Chondrocyte (in vitro differentiated cells): ENCODE data around the gene EPN1. TPM values are rescaled to one million over a fixed set of nuclear protein-coding genes. Genes with fewer than 3 reads are reported as not detected.

Experiments
- DNase-seq: peaks from one replicate; pipeline ENCODE4 v3.0.0; 2021; ENCODE audit warnings: mixed read lengths, low spot score
- H3K27ac Mint-ChIP-seq: one replicate; pipeline ENCODE4 v1.8.0; 2021; ENCODE audit warnings: mild to moderate bottlenecking, moderate library complexity, mixed read lengths; ENCODE audit not compliant: unreplicated experiment
- H3K27me3 Mint-ChIP-seq: 2 replicates; pipeline ENCODE4 v1.8.0; 2021; ENCODE audit warnings: low read depth, mixed read lengths
- H3K36me3 Mint-ChIP-seq: 2 replicates; pipeline ENCODE4 v1.8.0; 2021; ENCODE audit warnings: low read depth, mixed read lengths
- H3K4me1 Mint-ChIP-seq: 2 replicates; pipeline ENCODE4 v1.8.0; 2021; ENCODE audit warnings: low read depth, mild to moderate bottlenecking, mixed read lengths
- H3K4me3 Mint-ChIP-seq: one replicate; pipeline ENCODE4 v1.8.0; 2021; ENCODE audit warnings: mild to moderate bottlenecking, moderate library complexity, mixed read lengths; ENCODE audit not compliant: unreplicated experiment
- H3K9me3 Mint-ChIP-seq: 2 replicates; pipeline ENCODE4 v1.8.0; 2021; ENCODE audit warnings: low read depth, mixed read lengths
- total RNA-seq: library from RNA; stranded (reverse); gene quantifications from 3 replicates; pipeline ENCODE4 v1.2.1, GENCODE V29; 2021
- TF ChIP-seq, protein P1 (sequence below): fragments of 200-600 bp; sonication (generic); IDR thresholded peaks from 2 replicates; pipeline ENCODE4 v1.5.0; 2021; ENCODE audit warnings: antibody characterized with exemption, mild to moderate bottlenecking, moderate library complexity

EPN1 gene
- total RNA-seq, 1 donor from 2014 or later: 124 TPM

DNA sequence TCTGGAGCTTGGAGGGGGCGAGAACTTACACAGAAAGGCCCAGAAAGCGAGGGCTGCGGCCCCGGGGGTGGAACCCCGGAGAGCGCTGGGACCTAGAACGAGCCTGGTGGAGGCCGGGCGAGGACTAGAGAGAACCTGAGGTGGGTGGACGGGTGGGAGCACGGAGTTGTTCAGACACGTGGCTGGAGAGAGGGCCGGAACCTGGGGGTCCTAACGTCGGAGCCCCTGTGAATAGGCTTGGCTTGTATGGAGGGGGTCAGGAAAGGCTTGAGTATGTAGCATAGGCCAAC lies 31.2 kb upstream of the EPN1 start:
- H3K27me3 Mint-ChIP-seq: no peaks in the 10 kb centered on the region
- DNase-seq: no peak
- peaks cover 6% of the 10 kb centered on the region for H3K36me3 Mint-ChIP-seq
- H3K4me3 Mint-ChIP-seq: peak overlapping the region; percentile 84
- peaks cover 58% of the 10 kb centered on the region for H3K4me1 Mint-ChIP-seq
- peak overlapping the region; percentile 90 for H3K27ac Mint-ChIP-seq
- TF ChIP-seq, protein P1, sequence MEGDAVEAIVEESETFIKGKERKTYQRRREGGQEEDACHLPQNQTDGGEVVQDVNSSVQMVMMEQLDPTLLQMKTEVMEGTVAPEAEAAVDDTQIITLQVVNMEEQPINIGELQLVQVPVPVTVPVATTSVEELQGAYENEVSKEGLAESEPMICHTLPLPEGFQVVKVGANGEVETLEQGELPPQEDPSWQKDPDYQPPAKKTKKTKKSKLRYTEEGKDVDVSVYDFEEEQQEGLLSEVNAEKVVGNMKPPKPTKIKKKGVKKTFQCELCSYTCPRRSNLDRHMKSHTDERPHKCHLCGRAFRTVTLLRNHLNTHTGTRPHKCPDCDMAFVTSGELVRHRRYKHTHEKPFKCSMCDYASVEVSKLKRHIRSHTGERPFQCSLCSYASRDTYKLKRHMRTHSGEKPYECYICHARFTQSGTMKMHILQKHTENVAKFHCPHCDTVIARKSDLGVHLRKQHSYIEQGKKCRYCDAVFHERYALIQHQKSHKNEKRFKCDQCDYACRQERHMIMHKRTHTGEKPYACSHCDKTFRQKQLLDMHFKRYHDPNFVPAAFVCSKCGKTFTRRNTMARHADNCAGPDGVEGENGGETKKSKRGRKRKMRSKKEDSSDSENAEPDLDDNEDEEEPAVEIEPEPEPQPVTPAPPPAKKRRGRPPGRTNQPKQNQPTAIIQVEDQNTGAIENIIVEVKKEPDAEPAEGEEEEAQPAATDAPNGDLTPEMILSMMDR: no peak
- no peaks in the 10 kb centered on the region for H3K9me3 Mint-ChIP-seq

DNA sequence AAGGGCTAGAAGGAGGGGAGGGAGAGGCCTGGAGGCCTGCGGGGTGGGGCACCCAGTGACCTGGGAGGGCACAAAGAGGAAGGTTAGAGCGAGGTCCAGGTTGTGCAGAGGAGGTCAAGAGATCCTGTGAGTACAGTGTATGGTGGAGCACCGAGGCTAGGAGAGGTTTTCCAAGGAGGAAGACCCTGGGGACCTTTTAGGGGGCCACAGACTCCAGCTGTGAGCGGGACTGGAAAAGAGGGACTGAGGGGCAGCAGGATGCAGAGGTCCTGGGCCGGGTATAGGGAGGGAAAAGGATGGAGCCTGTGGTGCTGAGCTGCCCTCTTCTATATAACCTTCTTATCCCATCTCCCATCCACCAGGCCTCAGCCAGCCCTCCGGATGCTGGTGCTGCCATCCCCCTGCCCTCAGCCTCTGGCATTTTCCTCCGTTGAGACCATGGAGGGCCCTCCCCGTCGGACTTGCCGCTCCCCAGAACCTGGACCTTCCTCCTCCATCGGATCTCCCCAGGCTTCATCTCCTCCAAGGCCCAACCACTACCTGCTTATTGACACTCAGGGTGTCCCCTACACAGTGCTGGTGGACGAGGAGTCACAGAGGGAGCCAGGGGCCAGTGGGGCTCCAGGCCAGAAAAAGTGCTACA lies 30.7 kb upstream of the EPN1 start:
- Mint-ChIP-seq H3K9me3 (no peaks in the 10 kb centered on the region), H3K4me3 (peak overlapping the region; percentile 84), H3K36me3 (peaks cover 5% of the 10 kb centered on the region), H3K27me3 (no peaks in the 10 kb centered on the region), H3K27ac (peak overlapping the region; percentile 90), H3K4me1 (peaks cover 58% of the 10 kb centered on the region)
- no peak for DNase-seq
- TF ChIP-seq, protein P1: no peak

DNA sequence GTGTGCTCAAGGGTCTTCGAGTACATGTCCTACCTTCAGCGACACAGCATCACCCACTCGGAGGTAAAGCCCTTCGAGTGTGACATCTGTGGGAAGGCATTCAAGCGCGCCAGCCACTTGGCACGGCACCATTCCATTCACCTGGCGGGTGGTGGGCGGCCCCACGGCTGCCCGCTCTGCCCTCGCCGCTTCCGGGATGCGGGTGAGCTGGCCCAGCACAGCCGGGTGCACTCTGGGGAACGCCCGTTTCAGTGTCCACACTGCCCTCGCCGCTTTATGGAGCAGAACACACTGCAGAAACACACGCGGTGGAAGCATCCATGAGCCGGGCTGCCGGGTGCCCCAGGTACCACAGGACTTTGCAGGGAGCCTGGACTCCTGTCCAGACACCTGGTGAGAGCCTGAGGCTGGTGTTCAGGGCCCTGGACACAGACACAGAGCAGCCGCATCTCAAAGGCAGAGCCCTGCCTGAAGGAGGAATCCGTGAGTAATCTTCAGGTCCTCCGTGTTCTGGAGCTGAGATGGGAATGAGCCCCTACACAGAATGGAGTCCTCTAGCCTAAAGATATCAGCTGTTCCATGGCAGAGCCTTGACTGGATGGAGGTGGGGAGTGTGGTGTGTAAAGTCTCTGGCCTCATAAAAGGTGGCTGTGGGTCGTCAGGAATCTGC lies 30.0 kb upstream of the EPN1 start:
- peak overlapping the region; percentile 90 for H3K27ac Mint-ChIP-seq
- H3K4me3 Mint-ChIP-seq: peak overlapping the region; percentile 84
- H3K36me3 Mint-ChIP-seq: peaks cover 5% of the 10 kb centered on the region
- TF ChIP-seq, protein P1: no peak
- DNase-seq: no peak
- no peaks in the 10 kb centered on the region for H3K9me3 Mint-ChIP-seq
- H3K4me1 Mint-ChIP-seq: peaks cover 58% of the 10 kb centered on the region
- H3K27me3 Mint-ChIP-seq: no peaks in the 10 kb centered on the region

DNA sequence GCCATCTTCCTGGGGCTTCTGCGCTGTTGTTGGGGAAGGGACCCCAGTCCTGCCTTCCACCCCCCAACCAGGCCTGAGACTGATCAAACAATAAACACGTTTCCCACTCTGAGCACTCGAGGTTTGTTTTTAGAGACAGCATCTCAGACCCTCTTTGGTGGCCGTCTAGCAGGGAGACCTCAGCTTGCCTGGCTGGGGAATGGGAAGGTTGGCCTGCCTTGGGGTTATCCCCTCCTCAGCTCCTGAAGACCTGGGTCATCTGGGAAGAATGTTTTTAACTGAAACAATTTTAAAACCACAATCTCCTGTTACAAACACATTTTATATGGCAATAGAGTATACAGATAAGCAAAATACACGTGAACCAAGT lies 29.5 kb upstream of the EPN1 start:
- Mint-ChIP-seq H3K9me3 (no peaks in the 10 kb centered on the region), H3K4me3 (peak overlapping the region; percentile 4), H3K27me3 (no peaks in the 10 kb centered on the region), H3K27ac (no peak overlapping the region), H3K4me1 (peaks cover 58% of the 10 kb centered on the region), H3K36me3 (peaks cover 5% of the 10 kb centered on the region)
- DNase-seq: no peak
- TF ChIP-seq, protein P1: no peak

DNA sequence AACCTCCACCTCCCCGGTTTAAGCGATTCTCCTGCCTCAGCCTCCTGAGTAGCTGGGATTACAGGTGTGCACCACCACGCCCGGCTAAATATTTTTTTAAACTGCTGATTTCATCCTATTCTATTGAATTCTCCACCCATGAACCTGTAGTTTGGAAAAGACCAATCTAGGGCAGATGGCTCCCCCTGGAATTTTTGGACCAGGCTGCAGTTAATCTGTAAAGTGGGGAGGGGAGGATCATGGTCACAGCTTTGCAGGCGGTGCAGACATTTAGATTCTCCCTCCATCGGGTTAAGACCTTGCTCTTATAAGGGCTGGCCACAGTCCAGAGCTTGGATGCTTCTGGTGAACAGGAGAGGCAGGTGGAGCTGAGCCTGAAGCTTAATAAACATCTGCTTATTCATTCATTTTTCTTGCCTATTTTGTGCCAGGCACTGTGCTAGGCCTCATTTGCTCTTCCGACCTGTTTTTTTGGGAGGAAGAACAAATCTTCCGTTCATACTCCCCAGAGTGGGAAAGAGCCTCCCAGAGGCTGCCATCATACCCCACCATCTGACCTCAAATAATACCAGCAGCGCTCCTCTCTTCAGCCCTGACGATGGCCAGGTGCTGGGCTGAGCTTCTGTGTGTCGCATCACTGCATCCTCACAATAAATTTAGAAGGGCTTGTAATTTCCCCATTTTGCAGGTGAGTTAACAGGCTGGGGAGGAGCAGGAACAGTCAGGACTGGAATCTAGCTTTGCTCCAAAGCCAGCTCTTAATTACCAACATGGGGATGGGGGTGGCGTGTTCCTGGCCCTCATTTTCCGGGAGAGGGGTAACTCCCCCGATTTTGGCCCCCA lies 27.9 kb upstream of the EPN1 start:
- peaks cover 58% of the 10 kb centered on the region for H3K4me1 Mint-ChIP-seq
- no peak for DNase-seq
- TF ChIP-seq, protein P1: no peak
- no peaks in the 10 kb centered on the region for H3K9me3 Mint-ChIP-seq
- no peaks in the 10 kb centered on the region for H3K27me3 Mint-ChIP-seq
- peaks cover 8% of the 10 kb centered on the region for H3K36me3 Mint-ChIP-seq
- peak overlapping the region; percentile 82 for H3K4me3 Mint-ChIP-seq
- H3K27ac Mint-ChIP-seq: peak overlapping the region; percentile 79
